NCI-H2196 (cell line): Measurements from ENCODE around the gene ENKUR.
A peak's percentile ranks its signal among the peaks of the same experiment; 100 is the strongest.
"Not testable (repeated sequence)": the region's sequence is repeated elsewhere in the genome, so short reads cannot be mapped to it uniquely, and the experiment has no call there.

Experiments used
- DNase-seq: peaks from one replicate; lab custom pipeline; 2025; ENCODE audit not compliant: unreplicated experiment; lab: John Stamatoyannopoulos, UW

The ENKUR gene

GRCh38 chr10:25024528-25024927, 8.6 kb upstream of the ENKUR start:
- DNase-seq, result no peak

GRCh38 chr10:25023278-25023677, 7.3 kb upstream of the ENKUR start:
- DNase-seq, result no peak

GRCh38 chr10:25018703-25019102, 2.7 kb upstream of the ENKUR start:
- DNase-seq, result no peak

GRCh38 chr10:25017661-25018060, 1.7 kb upstream of the ENKUR start:
- DNase-seq, result no peak

- DNase-seq, result no peak
These were observed 1.2 kb upstream of the ENKUR start for GRCh38 chr10:25017154-25017590.

DNA sequence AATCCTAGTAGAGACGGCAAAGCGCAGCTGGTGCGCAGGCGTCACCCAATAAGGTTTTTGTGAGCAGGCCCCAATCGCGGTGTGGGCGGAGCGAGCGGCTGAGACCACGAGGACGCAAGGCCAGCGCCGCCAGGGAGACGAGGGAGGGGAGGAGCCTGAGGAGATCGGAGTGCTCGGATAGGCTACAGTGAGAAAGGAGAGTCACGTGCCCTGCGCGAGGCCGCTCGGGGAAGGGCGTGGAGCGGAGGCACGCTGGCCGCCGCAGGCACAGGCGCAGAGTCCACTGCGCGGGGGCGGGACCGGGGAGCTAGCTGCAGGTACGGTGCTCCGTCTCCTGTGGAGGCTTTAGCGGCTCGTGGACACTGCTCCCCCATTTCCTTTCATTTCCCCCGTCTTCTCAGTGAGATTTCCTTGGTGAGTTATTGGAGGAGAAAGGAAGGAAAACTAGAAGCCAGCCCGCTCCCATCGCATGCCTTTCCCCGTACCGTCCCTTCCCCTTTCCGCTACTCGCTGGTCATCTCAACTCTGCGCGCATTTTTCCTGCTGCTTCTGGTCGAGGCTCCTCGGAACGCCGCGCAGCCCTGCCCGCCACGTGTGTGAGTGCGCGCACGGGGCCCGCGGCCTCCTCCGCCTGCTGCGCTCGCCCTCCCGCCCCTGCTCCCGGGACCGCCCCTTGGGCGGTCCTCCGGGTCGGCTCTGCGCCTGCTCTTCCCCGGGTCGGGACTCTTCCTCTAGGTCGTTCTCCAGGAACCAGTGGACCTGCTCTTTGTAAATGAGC, 607 bp upstream of the ENKUR start, which contains the start of gene THNSL1:
THNSL1 (plus strand) TSS at position 237 of the 778 bp plus-strand sequence. CDS start 6,612 bp downstream, outside the sequence.
- DNase-seq, result peak; percentile 88

DNA sequence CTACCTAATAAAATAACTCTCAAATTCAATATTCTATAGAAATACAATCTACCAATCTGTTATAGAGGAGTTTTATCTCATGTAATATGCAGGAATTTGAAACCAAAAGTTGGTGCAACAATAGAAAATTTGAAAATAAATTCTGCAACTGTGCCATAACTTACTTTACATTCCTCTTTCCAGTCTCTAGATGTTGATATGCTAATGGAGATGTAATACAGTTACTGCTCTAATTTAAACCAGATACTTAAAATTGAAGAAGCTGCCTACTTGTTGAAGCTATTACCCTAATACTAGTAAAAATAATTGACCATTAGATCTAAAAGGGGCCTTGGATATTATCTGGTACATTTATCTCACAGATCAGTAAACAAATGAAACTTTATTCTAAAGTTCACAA, 1.4 kb downstream of the ENKUR start:
- DNase-seq, result no peak

DNA sequence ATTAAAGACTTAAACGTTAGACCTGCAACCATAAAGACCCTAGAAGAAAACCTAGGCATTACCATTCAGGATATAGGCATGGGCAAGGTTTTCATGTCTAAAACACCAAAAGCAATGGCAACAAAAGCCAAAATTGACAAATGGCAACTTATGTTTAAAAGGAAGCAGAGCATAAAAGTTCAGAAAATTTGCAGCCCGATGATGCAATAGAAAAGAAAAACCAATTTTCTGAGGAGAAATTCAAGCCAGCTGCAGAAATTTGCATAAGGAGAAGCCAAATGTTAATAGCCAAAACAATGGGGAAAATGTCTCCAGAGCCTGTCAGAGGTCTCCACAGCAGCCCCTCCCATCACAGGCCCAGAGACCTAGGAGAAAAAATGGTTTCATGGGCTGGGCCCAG, 4.4 kb downstream of the ENKUR start:
- DNase-seq, result not testable (repeated sequence)

DNA sequence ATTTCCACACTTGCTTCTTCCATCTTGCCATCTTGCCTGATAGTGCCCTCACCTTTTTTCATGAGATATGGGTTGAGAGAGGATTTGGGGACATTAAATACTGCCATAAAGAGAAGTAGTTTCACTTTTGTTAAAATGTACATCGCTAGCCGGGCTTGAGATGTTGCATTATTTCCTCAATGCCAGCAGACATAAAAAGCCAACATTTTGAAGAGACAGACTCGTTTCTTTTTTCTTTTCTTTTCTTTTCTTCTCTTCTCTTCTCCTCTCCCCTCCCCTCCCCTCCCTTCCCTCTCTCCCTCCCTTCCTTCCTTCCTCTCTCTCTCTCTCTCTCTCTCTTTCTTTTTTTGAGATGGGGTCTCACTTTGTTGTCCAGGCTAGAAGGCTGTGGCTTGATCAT, 17.9 kb downstream of the ENKUR start:
- DNase-seq, result no peak

- no peak for DNase-seq
These were observed 20.9 kb downstream of the ENKUR start for GRCh38 chr10:24995072-24995471.

- DNase-seq, result no peak
These were observed 22.6 kb downstream of the ENKUR start for GRCh38 chr10:24993237-24993958.

- DNase-seq, result no peak
These were observed 23.3 kb downstream of the ENKUR start for GRCh38 chr10:24992512-24993133.

- no peak for DNase-seq
These were observed 24.7 kb downstream of the ENKUR start for GRCh38 chr10:24991298-24991697.

- no peak for DNase-seq
These were observed 26.1 kb downstream of the ENKUR start for GRCh38 chr10:24989867-24990266.

DNA sequence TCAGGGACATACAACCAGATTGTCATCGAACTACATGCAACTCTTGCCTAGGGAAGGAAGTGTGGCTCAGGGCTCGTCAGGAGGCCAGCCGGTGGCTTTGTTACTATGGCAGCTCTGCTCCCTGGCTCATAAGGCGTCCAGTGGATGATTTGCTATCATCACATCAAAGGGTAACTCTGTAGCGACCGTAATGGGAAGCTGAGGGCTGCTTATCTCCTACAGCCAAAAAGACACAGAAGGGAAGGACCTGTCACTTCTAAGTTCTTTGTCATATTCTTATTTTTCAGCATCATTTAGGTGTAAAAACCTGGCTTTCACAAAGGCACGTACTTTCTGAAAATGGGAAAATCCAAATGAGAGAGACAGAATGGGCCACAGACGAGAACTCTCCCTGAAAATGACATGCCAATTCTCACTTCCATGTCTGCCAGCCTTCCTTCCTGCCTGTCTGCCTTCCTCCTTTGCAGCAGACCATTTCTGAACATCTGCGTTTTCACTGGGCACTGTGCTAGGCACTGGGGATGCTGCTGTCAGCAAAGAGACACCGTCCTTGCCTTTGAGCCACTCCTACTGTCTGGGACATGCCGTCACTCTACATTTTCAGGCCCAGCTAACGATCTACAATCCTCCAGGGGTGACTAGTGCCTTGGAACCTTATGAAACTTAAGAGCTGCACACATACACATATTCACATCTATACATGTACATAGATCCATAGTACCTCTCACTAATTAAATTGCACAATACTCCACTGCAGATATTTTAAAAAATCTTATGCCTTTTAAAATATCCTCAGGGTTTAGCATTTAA, 26.9 kb downstream of the ENKUR start:
- DNase-seq, result no peak

DNA sequence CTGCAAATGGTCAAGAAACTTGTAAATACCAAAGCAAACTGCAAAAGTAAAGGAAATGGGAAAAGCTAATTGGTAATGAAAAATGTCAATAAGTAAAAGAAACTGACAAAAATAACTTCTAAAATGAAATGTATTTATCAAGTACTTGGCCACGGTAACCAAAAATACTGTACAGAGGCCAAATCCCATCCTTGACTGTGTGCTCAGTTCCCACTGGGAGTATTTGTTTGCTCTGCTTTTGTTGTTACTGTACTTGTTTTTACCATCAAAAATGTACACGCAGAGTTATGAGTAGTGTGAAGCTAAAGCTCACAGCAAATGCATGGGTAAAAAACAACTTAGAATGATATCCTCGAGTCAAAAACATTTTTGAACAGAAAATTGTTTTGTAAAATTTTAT, 31.1 kb downstream of the ENKUR start:
- DNase-seq, result no peak

- DNase-seq, result no peak
These were observed 32.0 kb downstream of the ENKUR start for GRCh38 chr10:24983946-24984345.

DNA sequence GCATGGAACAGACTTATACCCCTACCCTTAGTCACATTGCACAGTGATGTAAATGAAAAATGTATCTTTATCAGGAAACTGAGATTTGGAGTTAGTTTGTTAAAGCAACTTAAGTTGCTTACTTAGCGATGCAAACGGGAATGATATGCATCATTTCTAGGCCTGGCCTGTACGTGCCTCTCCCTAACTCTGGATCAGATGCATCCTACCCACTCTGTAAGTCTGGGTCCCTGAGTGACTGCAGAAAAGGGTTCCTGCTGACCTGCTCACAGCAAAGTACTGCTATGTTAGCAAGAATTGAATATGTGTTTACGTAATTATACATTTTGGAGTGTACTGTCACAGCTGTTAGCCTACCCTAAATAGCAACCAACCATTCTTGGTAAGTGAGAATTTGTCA, 32.8 kb downstream of the ENKUR start:
- no peak for DNase-seq

- DNase-seq, result no peak
These were observed 33.4 kb downstream of the ENKUR start for GRCh38 chr10:24982319-24983112.

GRCh38 chr10:24981161-24981710, 34.7 kb downstream of the ENKUR start:
- no peak for DNase-seq
